ENCODE results near the gene ECHDC3.

The ECHDC3 gene

GRCh38 chr10:11741608-11742007 lies 574 bp upstream of the ECHDC3 start:
- no peak for DNase-seq (ENCODE audit: low read depth)
- TF ChIP-seq CTCF (IDR thresholded peaks at IDR 0.05; ENCODE audit: low read depth, low read length, missing control alignments), result no peak
- peak overlapping the region; percentile 49 for H3K4me3 ChIP-seq (ENCODE audit: low read depth, low read length)

- no peak for TF ChIP-seq CTCF (IDR thresholded peaks at IDR 0.05; ENCODE audit: low read depth, low read length, missing control alignments)
- DNase-seq (ENCODE audit: low read depth), result no peak
Observed at GRCh38 chr10:11742779-11743298, 657 bp downstream of the ECHDC3 start.

GRCh38 chr10:11743461-11744338 lies 1.5 kb downstream of the ECHDC3 start:
- no peak overlapping the region for H3K4me3 ChIP-seq (ENCODE audit: low read depth, low read length)
- DNase-seq (ENCODE audit: low read depth), result no peak
- TF ChIP-seq CTCF (IDR thresholded peaks at IDR 0.05; ENCODE audit: low read depth, low read length, missing control alignments), result no peak

More at GRCh38 chr10:11742779-11743298, 657 bp downstream of the ECHDC3 start:
- H3K4me3 ChIP-seq (ENCODE audit: low read depth, low read length), result peak overlapping the region; percentile 56

GRCh38 chr10:11745045-11745444 lies 2.9 kb downstream of the ECHDC3 start:
- H3K4me3 ChIP-seq (ENCODE audit: low read depth, low read length), result no peak overlapping the region
- DNase-seq (ENCODE audit: low read depth), result no peak
- no peak for TF ChIP-seq CTCF (IDR thresholded peaks at IDR 0.05; ENCODE audit: low read depth, low read length, missing control alignments)

GRCh38 chr10:11746883-11747539 lies 4.8 kb downstream of the ECHDC3 start:
- no peak for TF ChIP-seq CTCF (IDR thresholded peaks at IDR 0.05; ENCODE audit: low read depth, low read length, missing control alignments)
- DNase-seq (ENCODE audit: low read depth), result no peak
- H3K4me3 ChIP-seq (ENCODE audit: low read depth, low read length), result no peak overlapping the region

GRCh38 chr10:11748866-11749265 lies 6.7 kb downstream of the ECHDC3 start:
- no peak overlapping the region for H3K4me3 ChIP-seq (ENCODE audit: low read depth, low read length)
- no peak for TF ChIP-seq CTCF (IDR thresholded peaks at IDR 0.05; ENCODE audit: low read depth, low read length, missing control alignments)
- no peak for DNase-seq (ENCODE audit: low read depth)

Data from GM12864 (cell line).